HepG2 (cell line): Measurements from ENCODE around the gene NAP1L1. TPM values are rescaled to one million over a fixed set of nuclear protein-coding genes. Genes with fewer than 3 reads are reported as not detected.

Source experiments
- ELF4 ChIP-seq: sonication (generic); formaldehyde crosslinking; IDR thresholded peaks from 2 replicates; pipeline ENCODE4 v1.5.0; 2020; ENCODE audit warnings: missing genetic modification reagents, mild to moderate bottlenecking, moderate library complexity, borderline replicate concordance
- KMT2B ChIP-seq: IDR thresholded peaks from 2 replicates; pipeline ENCODE4 v1.6.1; 2016; ENCODE audit warnings: missing genetic modification reagents, missing compliant biosample characterization
- LCORL ChIP-seq, 2 experiments: fragments of 450-650 bp in 1 of 2; sonication (generic) in 1 of 2; formaldehyde crosslinking in 1 of 2; IDR thresholded peaks; 2 replicates each; pipeline versions ENCODE4 v1.5.0 to v1.6.1; 2017 to 2020; ENCODE audit warnings: antibody characterized with exemption in 1 of 2, missing genetic modification reagents in 1 of 2
- PHF5A ChIP-seq: IDR thresholded peaks from one replicate; pipeline ENCODE4 v1.6.1; 2018; ENCODE audit warnings: low read depth, missing genetic modification reagents; ENCODE audit not compliant: unreplicated experiment
- RFXAP ChIP-seq: sonication (generic); formaldehyde crosslinking; IDR thresholded peaks from 2 replicates; pipeline ENCODE4 v1.4.0; 2020; ENCODE audit warnings: missing genetic modification reagents, borderline replicate concordance
- YEATS4 ChIP-seq: sonication (generic); formaldehyde crosslinking; IDR thresholded peaks from 2 replicates; pipeline ENCODE4 v1.4.0; 2020; ENCODE audit warnings: missing genetic modification reagents, borderline replicate concordance
- ZNF432 ChIP-seq: sonication (generic); formaldehyde crosslinking; IDR thresholded peaks from 2 replicates; pipeline ENCODE4 v1.5.0; 2020; ENCODE audit warnings: missing genetic modification reagents, mild to moderate bottlenecking, borderline replicate concordance
- ZNF557 ChIP-seq: sonication (generic); formaldehyde crosslinking; IDR thresholded peaks from 2 replicates; pipeline ENCODE4 v1.4.0; 2020; ENCODE audit warnings: missing genetic modification reagents
- ZNF879 ChIP-seq: sonication (generic); formaldehyde crosslinking; IDR thresholded peaks from 2 replicates; pipeline ENCODE4 v1.8.1; 2023; ENCODE audit warnings: missing genetic modification reagents
- ZNF883 ChIP-seq: sonication (generic); formaldehyde crosslinking; IDR thresholded peaks from 2 replicates; pipeline ENCODE4 v1.5.1; 2020; ENCODE audit warnings: mild to moderate bottlenecking, missing genetic modification reagents; ENCODE audit errors: not compliant biosample characterization
- polyA plus RNA-seq, 8 experiments: library from polyadenylated mRNA; depleted of rRNA in 3 of 8; stranded (reverse) in 7 of 8; unstranded in 1 of 8; fragments of >200 nt; fragmentation: Illumina TruSeq in 4 of 8; extraction: Trizol in 4 of 8; gene quantifications; 2 replicates each; pipeline versions ENCODE4 v1.2.1 to v1.2.3, GENCODE V29; 2011 to 2016; ENCODE audit warnings: low read depth in 4 of 8, missing spikeins in 1 of 8, mixed read lengths in 1 of 8; ENCODE audit not compliant: insufficient read depth in 1 of 8
- total RNA-seq, 5 experiments: library from RNA; depleted of rRNA; stranded (reverse); fragments of >200 nt; fragmentation: Illumina TruSeq; extraction: Trizol; gene quantifications; 2 replicates each; pipeline ENCODE4 v1.2.3, GENCODE V29; 2016; ENCODE audit warnings: low read depth in 1 of 5
- TF ChIP-seq, protein P1 (sequence below): sonication (generic); formaldehyde crosslinking; IDR thresholded peaks from 2 replicates; pipeline ENCODE4 v1.4.0; 2020; ENCODE audit warnings: mild to moderate bottlenecking, missing genetic modification reagents
- TF ChIP-seq, protein P2 (sequence below): sonication (generic); formaldehyde crosslinking; IDR thresholded peaks from 2 replicates; pipeline ENCODE4 v1.8.0; 2022; ENCODE audit warnings: mild to moderate bottlenecking, missing genetic modification reagents; ENCODE audit not compliant: insufficient replicate concordance
- TF ChIP-seq, protein P3 (sequence below): sonication (generic); formaldehyde crosslinking; IDR thresholded peaks from 2 replicates; pipeline ENCODE4 v1.5.0; 2020; ENCODE audit warnings: missing genetic modification reagents, mild to moderate bottlenecking, borderline replicate concordance
- TF ChIP-seq, protein P4 (sequence below): sonication (generic); formaldehyde crosslinking; IDR thresholded peaks from 2 replicates; pipeline ENCODE4 v1.4.0; 2020; ENCODE audit warnings: missing genetic modification reagents, borderline replicate concordance

Gene NAP1L1
- total and polyA plus RNA-seq, 2 of the 13 experiments (the other 11 are each of a cell fraction or from before 2014, with no cell fraction given), result 207 to 309 TPM

DNA sequence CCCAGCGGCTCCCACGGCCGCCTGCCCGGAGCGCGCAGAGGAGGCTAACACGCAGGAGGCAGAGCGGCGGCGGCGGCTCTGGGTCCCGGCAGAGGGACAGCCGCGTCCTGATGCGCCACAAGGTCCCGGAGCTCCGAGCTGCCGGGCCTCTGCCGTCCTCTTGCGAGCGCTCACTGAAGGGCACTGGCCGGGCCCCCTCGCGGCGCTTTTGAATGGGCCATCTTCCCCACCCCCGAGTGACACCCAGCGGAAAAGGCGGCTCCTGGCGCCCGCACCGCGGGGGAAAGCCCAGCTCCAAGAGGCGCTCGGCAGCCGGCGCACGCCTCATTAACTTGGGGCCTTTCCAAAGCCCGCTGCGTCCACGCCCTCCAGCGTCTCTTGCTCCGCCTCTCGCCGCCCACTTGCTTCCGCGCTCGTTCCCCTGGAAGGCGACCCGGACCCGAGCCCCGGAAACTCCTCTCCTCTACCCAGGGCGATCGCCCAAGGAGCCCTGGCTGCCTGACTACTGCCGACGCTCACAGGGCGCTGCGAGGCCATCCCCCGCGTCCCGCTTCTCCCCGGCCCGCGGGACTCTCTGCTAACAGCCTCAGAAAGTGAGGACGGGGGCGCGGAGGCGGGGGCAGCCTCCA lies 53.0 kb downstream of the NAP1L1 start, which contains the start of gene PHLDA1 (continued):
- TF ChIP-seq, protein P1, sequence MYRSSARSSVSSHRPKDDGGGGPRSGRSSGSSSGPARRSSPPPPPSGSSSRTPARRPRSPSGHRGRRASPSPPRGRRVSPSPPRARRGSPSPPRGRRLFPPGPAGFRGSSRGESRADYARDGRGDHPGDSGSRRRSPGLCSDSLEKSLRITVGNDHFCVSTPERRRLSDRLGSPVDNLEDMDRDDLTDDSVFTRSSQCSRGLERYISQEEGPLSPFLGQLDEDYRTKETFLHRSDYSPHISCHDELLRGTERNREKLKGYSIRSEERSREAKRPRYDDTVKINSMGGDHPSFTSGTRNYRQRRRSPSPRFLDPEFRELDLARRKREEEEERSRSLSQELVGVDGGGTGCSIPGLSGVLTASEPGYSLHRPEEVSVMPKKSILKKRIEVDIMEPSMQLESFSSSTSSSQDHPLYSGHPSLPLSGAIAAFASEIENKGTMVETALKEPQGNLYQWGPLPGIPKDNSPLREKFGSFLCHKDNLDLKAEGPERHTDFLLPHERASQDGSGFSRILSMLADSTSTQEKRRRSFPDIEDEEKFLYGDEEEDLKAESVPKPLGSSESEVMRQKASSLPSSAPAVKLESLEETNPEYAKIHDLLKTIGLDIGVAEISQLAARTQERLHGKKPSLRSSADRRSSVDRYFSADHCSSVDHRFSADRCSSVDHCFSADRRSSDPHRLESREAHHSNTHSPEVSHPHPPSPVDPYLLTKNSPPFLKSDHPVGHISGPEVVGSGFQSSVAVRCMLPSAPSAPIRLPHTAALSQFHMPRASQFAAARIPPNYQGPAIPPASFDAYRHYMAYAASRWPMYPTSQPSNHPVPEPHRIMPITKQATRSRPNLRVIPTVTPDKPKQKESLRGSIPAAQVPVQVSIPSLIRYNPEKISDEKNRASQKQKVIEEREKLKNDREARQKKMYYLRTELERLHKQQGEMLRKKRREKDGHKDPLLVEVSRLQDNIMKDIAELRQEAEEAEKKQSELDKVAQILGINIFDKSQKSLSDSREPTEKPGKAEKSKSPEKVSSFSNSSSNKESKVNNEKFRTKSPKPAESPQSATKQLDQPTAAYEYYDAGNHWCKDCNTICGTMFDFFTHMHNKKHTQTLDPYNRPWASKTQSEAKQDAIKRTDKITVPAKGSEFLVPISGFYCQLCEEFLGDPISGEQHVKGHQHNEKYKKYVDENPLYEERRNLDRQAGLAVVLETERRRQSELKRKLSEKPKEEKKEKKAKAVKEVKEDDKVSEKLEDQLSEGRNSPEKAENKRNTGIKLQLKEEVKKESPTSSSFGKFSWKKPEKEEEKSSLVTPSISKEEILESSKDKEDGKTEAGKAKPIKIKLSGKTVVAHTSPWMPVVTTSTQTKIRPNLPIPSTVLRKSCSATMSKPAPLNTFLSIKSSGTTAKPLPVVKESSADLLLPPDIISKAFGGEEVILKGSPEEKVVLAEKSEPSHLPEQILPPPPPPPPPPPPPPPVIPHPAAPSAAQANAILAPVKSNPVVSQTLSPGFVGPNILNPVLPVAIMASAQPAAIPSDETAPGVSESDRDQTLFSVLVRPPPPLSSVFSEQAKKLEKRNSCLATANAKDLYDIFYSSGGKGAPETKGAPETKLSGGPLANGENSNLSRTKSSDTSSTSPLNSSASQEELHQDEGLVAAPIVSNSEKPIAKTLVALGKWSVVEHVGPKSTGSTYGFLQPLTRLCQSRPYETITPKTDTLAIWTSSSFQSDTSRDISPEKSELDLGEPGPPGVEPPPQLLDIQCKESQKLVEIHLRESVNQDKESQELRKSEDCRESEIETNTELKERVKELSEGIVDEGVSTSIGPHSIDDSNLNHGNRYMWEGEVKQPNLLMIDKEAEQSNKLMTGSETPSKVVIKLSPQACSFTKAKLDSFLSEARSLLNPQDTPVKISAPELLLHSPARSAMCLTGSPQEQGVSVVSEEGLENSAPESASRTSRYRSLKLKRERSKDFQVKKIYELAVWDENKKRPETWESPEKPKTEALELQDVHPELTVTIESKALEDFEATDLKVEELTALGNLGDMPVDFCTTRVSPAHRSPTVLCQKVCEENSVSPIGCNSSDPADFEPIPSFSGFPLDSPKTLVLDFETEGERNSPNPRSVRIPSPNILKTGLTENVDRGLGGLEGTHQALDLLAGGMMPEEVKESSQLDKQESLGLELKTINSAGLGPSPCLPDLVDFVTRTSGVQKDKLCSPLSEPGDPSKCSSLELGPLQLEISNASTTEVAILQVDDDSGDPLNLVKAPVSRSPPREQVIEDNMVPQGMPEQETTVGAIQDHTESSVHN (CRISPR knock-in tag), result no peak
- TF ChIP-seq, protein P2, sequence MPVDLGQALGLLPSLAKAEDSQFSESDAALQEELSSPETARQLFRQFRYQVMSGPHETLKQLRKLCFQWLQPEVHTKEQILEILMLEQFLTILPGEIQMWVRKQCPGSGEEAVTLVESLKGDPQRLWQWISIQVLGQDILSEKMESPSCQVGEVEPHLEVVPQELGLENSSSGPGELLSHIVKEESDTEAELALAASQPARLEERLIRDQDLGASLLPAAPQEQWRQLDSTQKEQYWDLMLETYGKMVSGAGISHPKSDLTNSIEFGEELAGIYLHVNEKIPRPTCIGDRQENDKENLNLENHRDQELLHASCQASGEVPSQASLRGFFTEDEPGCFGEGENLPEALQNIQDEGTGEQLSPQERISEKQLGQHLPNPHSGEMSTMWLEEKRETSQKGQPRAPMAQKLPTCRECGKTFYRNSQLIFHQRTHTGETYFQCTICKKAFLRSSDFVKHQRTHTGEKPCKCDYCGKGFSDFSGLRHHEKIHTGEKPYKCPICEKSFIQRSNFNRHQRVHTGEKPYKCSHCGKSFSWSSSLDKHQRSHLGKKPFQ (CRISPR knock-in tag), result no peak
- TF ChIP-seq ELF4 (no peak), ZNF879 (peak; percentile 13; the same call in 1 of the 2 replicates), KMT2B (peak; percentile 51), PHF5A (no peak), ZNF557 (CRISPR knock-in tag) (0 out of 2 replicates have a peak, but pooled peaks have one; percentile 87), ZNF883 (CRISPR knock-in tag) (no peak), LCORL (IDR thresholded peaks at IDR 0.05) (no peak), LCORL (CRISPR knock-in tag; IDR thresholded peaks at IDR 0.05) (peak; percentile 84), YEATS4 (peak; percentile 73; the same call in 1 of the 2 replicates), RFXAP (CRISPR knock-in tag) (peak; percentile 78), ZNF432 (no peak)
- TF ChIP-seq, protein P3, sequence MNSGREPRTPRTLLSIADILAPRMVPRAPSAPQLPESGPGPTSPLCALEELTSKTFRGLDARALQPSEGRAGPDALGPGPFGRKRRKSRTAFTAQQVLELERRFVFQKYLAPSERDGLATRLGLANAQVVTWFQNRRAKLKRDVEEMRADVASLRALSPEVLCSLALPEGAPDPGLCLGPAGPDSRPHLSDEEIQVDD (CRISPR knock-in tag), result peak; percentile 56; the same call in 1 of the 2 replicates
- TF ChIP-seq, protein P4, sequence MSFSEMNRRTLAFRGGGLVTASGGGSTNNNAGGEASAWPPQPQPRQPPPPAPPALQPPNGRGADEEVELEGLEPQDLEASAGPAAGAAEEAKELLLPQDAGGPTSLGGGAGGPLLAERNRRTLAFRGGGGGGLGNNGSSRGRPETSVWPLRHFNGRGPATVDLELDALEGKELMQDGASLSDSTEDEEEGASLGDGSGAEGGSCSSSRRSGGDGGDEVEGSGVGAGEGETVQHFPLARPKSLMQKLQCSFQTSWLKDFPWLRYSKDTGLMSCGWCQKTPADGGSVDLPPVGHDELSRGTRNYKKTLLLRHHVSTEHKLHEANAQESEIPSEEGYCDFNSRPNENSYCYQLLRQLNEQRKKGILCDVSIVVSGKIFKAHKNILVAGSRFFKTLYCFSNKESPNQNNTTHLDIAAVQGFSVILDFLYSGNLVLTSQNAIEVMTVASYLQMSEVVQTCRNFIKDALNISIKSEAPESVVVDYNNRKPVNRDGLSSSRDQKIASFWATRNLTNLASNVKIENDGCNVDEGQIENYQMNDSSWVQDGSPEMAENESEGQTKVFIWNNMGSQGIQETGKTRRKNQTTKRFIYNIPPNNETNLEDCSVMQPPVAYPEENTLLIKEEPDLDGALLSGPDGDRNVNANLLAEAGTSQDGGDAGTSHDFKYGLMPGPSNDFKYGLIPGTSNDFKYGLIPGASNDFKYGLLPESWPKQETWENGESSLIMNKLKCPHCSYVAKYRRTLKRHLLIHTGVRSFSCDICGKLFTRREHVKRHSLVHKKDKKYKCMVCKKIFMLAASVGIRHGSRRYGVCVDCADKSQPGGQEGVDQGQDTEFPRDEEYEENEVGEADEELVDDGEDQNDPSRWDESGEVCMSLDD (CRISPR knock-in tag), result peak; percentile 90
